ENCODE data around the gene FZD8.

GRCh38 chr10:35667971-35668370 is 25.9 kb upstream of the FZD8 start:
- TF ChIP-seq CTCF (IDR thresholded peaks at IDR 0.05; ENCODE audit: low read length) (no peak), EZH2 (optimal IDR thresholded peaks at IDR 0.05; ENCODE audit: low read depth, low read length) (no peak), EZH2phosphoT487 (IDR thresholded peaks at IDR 0.05; ENCODE audit: low read length) (no peak)
